HepG2 (cell line): ENCODE results near the gene FUZ. TPM values are rescaled to one million over a fixed set of nuclear protein-coding genes. Genes with fewer than 3 reads are reported as not detected.

Experiments used
- CBX1 ChIP-seq: IDR thresholded peaks from one replicate; pipeline ENCODE4 v1.6.1; 2016; ENCODE audit warnings: antibody characterized with exemption, low read depth
- CBX5 ChIP-seq: sonication (generic); formaldehyde crosslinking; IDR thresholded peaks from 2 replicates; pipeline ENCODE4 v1.4.0; 2020; ENCODE audit warnings: missing genetic modification reagents, borderline replicate concordance
- FUBP1 ChIP-seq: sonication (generic); formaldehyde crosslinking; IDR thresholded peaks from 2 replicates; pipeline ENCODE4 v1.5.1; 2020; ENCODE audit warnings: missing genetic modification reagents, mild to moderate bottlenecking, borderline replicate concordance
- HDAC2 ChIP-seq: sonication (generic); formaldehyde crosslinking; IDR thresholded peaks from 2 replicates; pipeline ENCODE4 v1.4.0; 2020; ENCODE audit warnings: missing genetic modification reagents
- IRF9 ChIP-seq: sonication (generic); formaldehyde crosslinking; IDR thresholded peaks from 2 replicates; pipeline ENCODE4 v1.8.0; 2022; ENCODE audit warnings: missing genetic modification reagents, mild to moderate bottlenecking, borderline replicate concordance
- KLF15 ChIP-seq: sonication (generic); formaldehyde crosslinking; IDR thresholded peaks from 2 replicates; pipeline ENCODE4 v1.8.1; 2023; ENCODE audit warnings: borderline replicate concordance, mild to moderate bottlenecking, inconsistent platforms, missing genetic modification reagents, mixed read lengths
- NR0B2 ChIP-seq: sonication (generic); formaldehyde crosslinking; IDR thresholded peaks from 2 replicates; pipeline ENCODE4 v1.4.0; 2020; ENCODE audit warnings: mild to moderate bottlenecking, missing genetic modification reagents
- POGK ChIP-seq: sonication (generic); formaldehyde crosslinking; conservative IDR thresholded peaks from 2 replicates; pipeline ENCODE4 v1.8.0; 2022; ENCODE audit warnings: mild to moderate bottlenecking, moderate library complexity, missing genetic modification reagents
- SKIL ChIP-seq: sonication (generic); formaldehyde crosslinking; IDR thresholded peaks from 2 replicates; pipeline ENCODE4 v1.8.0; 2022; ENCODE audit warnings: missing genetic modification reagents, mild to moderate bottlenecking, moderate library complexity, borderline replicate concordance
- TIGD3 ChIP-seq: sonication (generic); formaldehyde crosslinking; IDR thresholded peaks from 2 replicates; pipeline ENCODE4 v1.5.1; 2020; ENCODE audit warnings: mild to moderate bottlenecking, missing genetic modification reagents, borderline replicate concordance
- ZBTB2 ChIP-seq: sonication (generic); formaldehyde crosslinking; IDR thresholded peaks from 2 replicates; pipeline ENCODE4 v1.8.0; 2022; ENCODE audit warnings: low read depth, missing genetic modification reagents
- ZBTB7A ChIP-seq: sonication (generic); formaldehyde crosslinking; IDR thresholded peaks from 2 replicates; pipeline ENCODE4 v1.8.0; 2022; ENCODE audit warnings: mild to moderate bottlenecking, missing genetic modification reagents
- ZNF567 ChIP-seq: sonication (generic); formaldehyde crosslinking; IDR thresholded peaks from 2 replicates; pipeline ENCODE4 v1.8.1; 2023; ENCODE audit warnings: mild to moderate bottlenecking, missing genetic modification reagents, borderline replicate concordance
- ZNF841 ChIP-seq: sonication (generic); formaldehyde crosslinking; IDR thresholded peaks from 2 replicates; pipeline ENCODE4 v1.8.1; 2023; ENCODE audit warnings: missing genetic modification reagents, borderline replicate concordance
- ZZZ3 ChIP-seq: sonication (generic); formaldehyde crosslinking; IDR thresholded peaks from 2 replicates; pipeline ENCODE4 v1.4.0; 2020; ENCODE audit warnings: missing genetic modification reagents, mild to moderate bottlenecking, borderline replicate concordance
- polyA plus RNA-seq, 8 experiments: library from polyadenylated mRNA; depleted of rRNA in 3 of 8; stranded (reverse) in 7 of 8; unstranded in 1 of 8; fragments of >200 nt; fragmentation: Illumina TruSeq in 4 of 8; extraction: Trizol in 4 of 8; gene quantifications; 2 replicates each; pipeline versions ENCODE4 v1.2.1 to v1.2.3, GENCODE V29; 2011 to 2016; ENCODE audit warnings: low read depth in 4 of 8, missing spikeins in 1 of 8, mixed read lengths in 1 of 8; ENCODE audit not compliant: insufficient read depth in 1 of 8
- total RNA-seq, 5 experiments: library from RNA; depleted of rRNA; stranded (reverse); fragments of >200 nt; fragmentation: Illumina TruSeq; extraction: Trizol; gene quantifications; 2 replicates each; pipeline ENCODE4 v1.2.3, GENCODE V29; 2016; ENCODE audit warnings: low read depth in 1 of 5

FUZ gene
- total and polyA plus RNA-seq, 2 of the 13 experiments (the other 11 are each of a cell fraction or from before 2014, with no cell fraction given) = 0.08 TPM; not detected in 1

- TF ChIP-seq NR0B2 (CRISPR knock-in tag) = peak; percentile 29; the same call in 1 of the 2 replicates
- no peak for TF ChIP-seq IRF9 (CRISPR knock-in tag)
- TF ChIP-seq SKIL (CRISPR knock-in tag) = no peak
- TF ChIP-seq KLF15 (CRISPR knock-in tag) = peak; percentile 89
- TF ChIP-seq ZNF841 (CRISPR knock-in tag) = no peak
- TF ChIP-seq FUBP1 (CRISPR knock-in tag) = peak; percentile 84; the same call in 1 of the 2 replicates
- TF ChIP-seq ZBTB7A (CRISPR knock-in tag) = peak; percentile 58; the same call in 1 of the 2 replicates
- no peak for TF ChIP-seq HDAC2 (CRISPR knock-in tag)
- TF ChIP-seq TIGD3 (CRISPR knock-in tag) = no peak
- TF ChIP-seq POGK (CRISPR knock-in tag) = peak; percentile 72; the same call in 1 of the 2 replicates
- TF ChIP-seq ZBTB2 = peak; percentile 45; the same call in 1 of the 2 replicates
- no peak; the same call in 1 of the 2 replicates for TF ChIP-seq ZZZ3 (CRISPR knock-in tag)
- TF ChIP-seq CBX1 = no peak
- no peak; the same call in 1 of the 2 replicates for TF ChIP-seq CBX5 (CRISPR knock-in tag)
- TF ChIP-seq ZNF567 (CRISPR knock-in tag) = no peak; the same call in 1 of the 2 replicates
Measured at GRCh38 chr19:49850487-49851342, 37.6 kb upstream of the FUZ start, which contains the start of gene PTOV1 (continued).
